NCI-H526 treated with DMSO at 0.1 percent for 48 hours (cell line): ENCODE data around the gene CRACDL.
"Not testable (repeated sequence)": the region's sequence is repeated elsewhere in the genome, so short reads cannot be mapped to it uniquely, and the experiment has no call there.

Experiments
- DNase-seq: peaks from one replicate; lab custom pipeline; 2025; lab: John Stamatoyannopoulos, UW

The CRACDL gene

DNA sequence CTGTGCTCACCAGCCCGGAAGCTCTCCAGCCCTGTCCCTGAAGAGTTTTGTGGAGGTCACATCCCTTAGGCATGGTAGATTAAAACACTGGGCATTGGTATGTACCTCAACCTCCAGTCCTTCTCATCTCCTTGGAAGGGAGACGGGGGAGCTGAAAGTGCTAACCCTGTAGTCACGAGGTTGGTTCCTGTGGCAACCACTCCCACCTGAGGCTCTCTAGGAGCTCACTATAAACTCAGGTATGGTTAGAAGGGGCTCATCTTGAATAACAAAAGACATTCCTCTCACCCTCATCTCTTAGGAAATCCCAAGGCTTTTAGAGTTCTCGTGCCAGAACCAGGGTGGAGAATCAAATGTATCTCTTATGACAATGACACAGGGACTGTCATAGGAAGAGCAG, 162.1 kb downstream of the CRACDL start:
- no peak for DNase-seq

DNA sequence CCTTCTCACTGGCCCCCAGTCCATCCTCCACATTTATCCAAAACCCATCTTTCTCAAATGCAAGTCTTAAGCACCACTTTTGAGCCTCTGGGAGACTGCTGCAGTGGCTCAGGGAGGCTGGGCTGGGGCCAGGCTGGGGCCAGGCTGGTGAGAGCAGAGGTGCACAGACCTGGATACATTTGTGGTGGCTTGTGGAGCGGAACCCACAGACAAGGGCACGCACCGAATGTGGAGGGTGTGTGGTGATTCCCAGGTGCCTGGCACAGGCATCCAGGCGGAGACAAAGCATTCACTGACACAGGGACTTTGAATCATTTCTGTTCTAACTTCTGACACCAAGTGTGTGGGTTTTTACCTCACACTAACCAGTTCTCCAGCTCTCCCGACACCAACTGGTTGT, 162.9 kb downstream of the CRACDL start:
- DNase-seq = no peak

- DNase-seq = no peak
These were observed 163.5 kb downstream of the CRACDL start for GRCh38 chr2:98772536-98772935.

- DNase-seq = no peak
These were observed 164.1 kb downstream of the CRACDL start for GRCh38 chr2:98771721-98772524.

GRCh38 chr2:98771264-98771663, 164.8 kb downstream of the CRACDL start:
- no peak for DNase-seq

- peak; percentile 90 for DNase-seq
These were observed 166.2 kb downstream of the CRACDL start for GRCh38 chr2:98769784-98770183.

- DNase-seq = no peak
These were observed 166.9 kb downstream of the CRACDL start for GRCh38 chr2:98769114-98769476.

DNA sequence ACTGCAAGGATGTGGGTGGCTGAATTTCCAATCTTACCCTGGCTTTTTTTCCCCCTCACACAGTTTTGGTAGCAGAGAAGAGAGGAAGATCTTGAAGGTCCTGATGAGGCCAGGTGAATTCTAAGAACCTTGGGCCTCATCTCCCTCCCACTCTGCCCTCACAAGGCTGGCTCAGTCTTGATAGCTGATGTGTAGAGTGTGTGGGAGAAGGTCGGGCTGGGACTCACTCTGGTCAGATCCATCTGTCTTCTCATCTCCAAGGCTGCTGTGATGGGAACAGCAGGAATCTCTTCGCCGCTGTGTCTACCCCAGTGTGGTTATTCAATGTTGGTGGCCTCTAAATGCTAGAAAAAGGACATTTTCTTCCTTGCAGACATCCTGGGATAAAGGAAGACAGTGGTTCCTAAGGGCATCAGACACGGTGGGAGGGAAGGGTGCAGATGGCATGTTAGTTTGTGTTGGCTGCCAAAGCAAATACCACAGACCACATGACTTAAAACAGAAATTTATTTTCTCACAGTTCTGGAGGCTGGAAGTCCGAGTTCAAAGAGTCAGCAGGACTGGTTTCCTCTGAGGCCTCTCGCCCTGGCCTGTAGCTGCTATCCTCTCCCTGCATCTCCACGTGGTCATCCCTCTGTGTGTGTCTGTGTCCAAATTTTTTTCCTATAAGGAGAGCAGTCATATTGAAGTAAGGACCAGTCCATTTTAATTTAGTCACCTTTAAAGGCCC, 167.5 kb downstream of the CRACDL start:
- DNase-seq = no peak

DNA sequence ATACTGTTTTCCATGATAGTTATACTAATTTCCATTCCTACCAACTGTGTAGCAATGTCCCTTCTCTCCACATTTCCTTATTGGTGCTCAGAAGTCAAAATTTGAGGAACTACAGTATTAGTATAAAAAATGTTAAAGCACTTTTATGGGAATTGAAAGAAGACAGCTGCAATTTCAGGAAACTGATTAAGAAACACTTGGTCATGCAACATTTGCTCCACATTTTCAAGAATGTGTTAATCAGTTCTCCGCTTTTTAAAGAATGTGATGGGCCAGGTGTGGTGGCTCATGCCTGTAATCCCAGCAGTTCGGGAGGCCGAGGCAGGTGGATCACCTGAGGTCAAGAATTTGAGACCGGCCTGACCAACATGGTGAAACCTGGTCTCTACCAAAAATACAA, 171.5 kb downstream of the CRACDL start:
- no peak for DNase-seq

GRCh38 chr2:98763209-98763951, 172.6 kb downstream of the CRACDL start:
- DNase-seq = no peak

DNA sequence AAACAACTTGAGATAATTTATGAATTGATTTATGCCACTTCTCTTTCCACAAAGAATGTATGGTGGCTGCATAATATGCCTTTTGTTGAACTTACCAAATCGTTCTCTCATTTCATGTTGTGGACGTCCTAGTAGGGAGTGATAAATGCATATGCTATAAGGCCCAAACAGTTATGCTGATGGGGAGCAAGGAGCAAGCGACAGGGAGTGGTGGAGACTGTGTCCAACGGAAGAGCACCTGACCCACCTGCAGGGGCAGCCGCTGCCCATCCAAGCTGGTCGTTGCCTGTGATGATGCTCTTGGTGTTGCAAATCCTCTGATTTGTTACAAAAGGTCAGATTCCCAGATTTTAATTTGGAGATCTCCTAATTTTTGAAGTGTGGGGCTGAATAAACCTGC, 174.1 kb downstream of the CRACDL start:
- DNase-seq = no peak

- DNase-seq = no peak
These were observed 174.7 kb downstream of the CRACDL start for GRCh38 chr2:98761267-98761781.

DNA sequence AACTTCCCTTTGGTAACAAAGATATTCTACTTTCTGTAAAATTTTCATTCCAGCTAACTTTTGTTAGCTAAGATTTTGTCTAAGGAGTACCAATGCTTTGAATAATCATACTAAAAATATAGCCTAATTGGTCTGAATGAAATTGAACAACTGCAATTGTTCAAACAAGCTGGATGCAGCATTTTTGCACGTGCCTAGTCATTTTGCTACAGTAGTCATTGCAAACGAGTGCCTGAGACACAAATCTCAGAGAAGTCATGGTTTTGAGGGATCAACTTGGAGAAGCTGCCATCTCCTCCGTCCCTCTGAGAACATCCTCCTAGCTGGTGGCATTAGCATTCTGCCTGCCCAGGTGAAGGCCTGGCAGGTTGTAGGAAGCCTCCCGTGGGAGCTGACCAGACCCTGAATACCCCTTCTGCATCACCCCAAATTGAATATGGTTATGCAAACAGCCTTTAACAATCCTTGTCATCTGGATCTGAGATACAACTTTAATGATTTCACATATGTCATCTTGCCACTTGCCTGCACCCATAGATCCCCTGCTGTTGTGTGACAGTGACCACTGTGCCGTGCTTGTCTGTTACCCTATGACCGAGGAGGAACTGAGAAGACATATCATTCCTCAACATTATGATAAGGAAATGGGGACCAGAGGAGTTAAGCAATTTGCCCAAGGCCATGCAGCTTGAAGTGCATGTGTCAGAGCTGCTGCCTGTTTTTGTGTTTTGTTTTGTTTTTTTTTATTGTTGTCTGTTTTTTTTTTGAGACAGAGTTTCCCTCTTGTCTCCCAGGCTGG, 176.0 kb downstream of the CRACDL start:
- no peak for DNase-seq

DNA sequence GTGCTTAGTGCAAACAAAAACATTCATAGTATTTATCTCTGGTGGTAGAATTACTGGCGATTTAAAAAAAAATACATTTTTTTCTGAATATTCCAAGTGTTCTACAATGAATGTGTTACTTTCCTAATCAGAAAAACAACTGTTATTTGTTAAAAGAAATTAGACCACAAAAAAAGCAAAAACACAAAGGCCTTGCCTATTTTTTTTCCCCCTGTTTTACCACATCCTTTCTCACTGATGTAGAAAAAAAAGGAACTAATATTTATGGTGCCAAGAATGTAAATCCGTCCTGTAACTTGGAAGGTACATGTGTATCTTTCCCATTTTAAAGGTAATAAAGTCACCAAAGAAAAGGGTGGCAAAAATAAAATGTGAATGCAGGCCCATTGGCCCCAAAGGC, 176.7 kb downstream of the CRACDL start:
- no peak for DNase-seq

DNA sequence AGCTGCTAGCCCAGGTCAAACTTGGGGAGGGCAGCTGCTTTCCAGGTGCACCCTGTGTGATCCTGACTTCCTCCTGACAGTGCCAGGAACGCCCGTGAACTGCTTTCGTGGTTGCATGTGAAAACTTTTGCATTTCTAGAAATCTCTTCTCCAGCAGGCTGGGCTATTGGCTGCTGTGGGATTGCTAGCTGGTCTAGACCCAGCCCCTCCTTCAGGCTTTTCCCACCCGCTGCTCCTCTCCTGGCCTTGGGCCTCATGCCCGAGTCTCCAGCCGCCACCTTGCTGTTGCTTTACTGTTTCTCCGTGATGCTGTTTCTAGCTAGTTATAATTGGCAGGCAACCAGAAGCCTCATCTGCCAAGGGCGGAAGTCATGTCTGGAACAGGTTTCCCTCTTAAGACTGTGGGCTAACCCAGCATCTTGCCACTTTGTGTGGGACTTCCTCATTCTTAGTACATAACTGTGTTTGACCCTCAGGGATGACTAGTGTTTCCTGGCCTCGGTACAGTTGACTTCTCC, 178.1 kb downstream of the CRACDL start:
- DNase-seq = no peak

DNA sequence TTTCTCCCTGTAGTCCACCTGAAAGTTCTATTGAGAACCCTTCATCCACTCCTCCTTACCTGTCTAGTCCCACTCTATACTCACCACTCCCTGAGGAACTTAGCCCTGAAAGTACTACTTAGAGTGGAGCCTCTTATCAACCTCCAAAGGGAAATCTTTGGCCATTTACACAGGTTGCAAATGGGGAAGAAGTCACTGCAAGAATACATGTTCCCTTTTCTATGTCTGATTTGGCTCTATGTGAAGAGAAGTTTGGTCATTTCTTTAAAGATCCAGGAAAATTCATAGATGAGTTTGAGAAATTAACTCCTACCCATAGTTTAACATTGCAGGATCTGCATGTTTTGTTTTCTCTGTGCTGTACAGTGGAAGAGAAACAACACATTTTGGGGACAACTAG, 182.2 kb downstream of the CRACDL start:
- DNase-seq = no peak

DNA sequence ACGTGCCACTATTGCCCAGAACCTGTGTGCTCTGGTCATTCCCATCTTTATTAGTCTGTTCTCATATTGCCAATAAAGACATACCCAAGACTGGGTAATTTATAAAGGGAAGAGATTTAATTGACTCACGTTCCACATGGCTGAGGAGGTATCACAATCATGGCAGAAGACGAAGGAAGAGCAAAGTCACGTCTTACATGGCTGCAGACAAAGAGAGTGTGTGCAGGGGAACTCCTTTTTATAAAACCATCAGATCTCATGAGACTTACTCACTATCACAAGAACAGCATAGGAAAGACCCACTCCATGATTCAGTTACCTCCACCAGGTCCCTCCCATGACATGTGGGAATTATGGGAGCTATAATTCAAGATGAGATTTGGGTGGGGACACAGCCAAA, 183.3 kb downstream of the CRACDL start:
- DNase-seq = not testable (repeated sequence)

GRCh38 chr2:98751748-98752147, 184.3 kb downstream of the CRACDL start:
- no peak for DNase-seq

- no peak for DNase-seq
These were observed 185.3 kb downstream of the CRACDL start for GRCh38 chr2:98750593-98751282.

DNA sequence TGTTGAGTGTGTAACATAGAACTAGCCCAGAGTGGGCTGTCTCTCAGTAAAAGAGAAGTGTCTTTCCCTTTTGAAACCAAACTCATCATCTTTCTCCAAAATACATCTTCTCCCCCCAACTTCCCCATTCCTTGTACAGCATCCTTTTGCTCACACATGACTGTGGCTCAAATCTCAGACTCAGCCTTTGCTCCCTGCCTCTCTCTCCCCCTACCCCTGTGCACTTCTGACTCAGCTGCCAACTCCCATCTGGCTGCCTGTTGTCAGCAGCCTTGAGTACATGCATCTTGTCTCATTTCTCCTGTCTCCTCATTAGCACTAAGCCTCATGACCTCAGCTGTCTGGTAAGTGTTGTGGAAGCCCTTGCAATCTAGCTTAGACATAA, 187.0 kb downstream of the CRACDL start:
- DNase-seq = no peak
